K562 (cell line): ENCODE measurements around the gene RMI1. TPM values are rescaled to one million over a fixed set of nuclear protein-coding genes. Genes with fewer than 3 reads are reported as not detected.

Experiments used
- AFF1 ChIP-seq, 2 experiments: fragments of 450-650 bp; IDR thresholded peaks; 2 replicates each; pipeline ENCODE4 v1.6.1; 2018; ENCODE audit warnings: mild to moderate bottlenecking in 2 of 2, low read depth in 1 of 2; ENCODE audit not compliant: partially characterized antibody in 2 of 2
- BRF1 ChIP-seq: IDR thresholded peaks from 3 replicates; pipeline ENCODE4 v1.6.1; 2011; ENCODE audit warnings: borderline replicate concordance, mild to moderate bottlenecking; ENCODE audit not compliant: insufficient read length; ENCODE audit errors: extremely low read depth
- HBP1 ChIP-seq: fragments of 450-650 bp; formaldehyde crosslinking; IDR thresholded peaks from 2 replicates; pipeline ENCODE4 v1.4.0; 2022; ENCODE audit warnings: missing genetic modification characterization
- HIVEP1 ChIP-seq: fragments of 250-450 bp; sonication (Bioruptor Pico); IDR thresholded peaks from 2 replicates; pipeline ENCODE4 v1.4.0; 2020; ENCODE audit warnings: mild to moderate bottlenecking
- IRF1 ChIP-seq: sonication (generic); formaldehyde crosslinking; IDR thresholded peaks from 2 replicates; pipeline ENCODE4 v1.8.0; 2022; ENCODE audit warnings: missing genetic modification reagents, mild to moderate bottlenecking, borderline replicate concordance
- KLF1 ChIP-seq: fragments of 450-650 bp; IDR thresholded peaks from 2 replicates; pipeline ENCODE4 v1.6.1; 2016; ENCODE audit warnings: missing genetic modification characterization, missing compliant biosample characterization
- NFIX ChIP-seq: fragments of 250-450 bp; sonication (Bioruptor Pico); IDR thresholded peaks from 2 replicates; pipeline ENCODE4 v1.4.0; 2020; ENCODE audit warnings: low read depth, mild to moderate bottlenecking, moderate library complexity
- NR2C1 ChIP-seq, 2 experiments: fragments of 450-650 bp; IDR thresholded peaks; 2 replicates each; pipeline ENCODE4 v1.6.1; 2017; ENCODE audit warnings: mild to moderate bottlenecking in 2 of 2, antibody characterized with exemption in 1 of 2, inconsistent platforms in 1 of 2, missing compliant biosample characterization in 1 of 2, missing genetic modification characterization in 1 of 2
- PHB2 ChIP-seq: fragments of 450-650 bp; IDR thresholded peaks from 2 replicates; pipeline ENCODE4 v1.6.1; 2017; ENCODE audit warnings: low read depth
- POLR2AphosphoS5 ChIP-seq: IDR thresholded peaks from 2 replicates; pipeline ENCODE4 v1.6.1; 2011; ENCODE audit warnings: mild to moderate bottlenecking, low read depth, low read length, moderate library complexity; ENCODE audit not compliant: control insufficient read depth, insufficient read depth
- RBM17 ChIP-seq: fragments of 200-400 bp; formaldehyde crosslinking; IDR thresholded peaks from 2 replicates; pipeline ENCODE4 v1.6.1; 2017; ENCODE audit warnings: low read depth, mild to moderate bottlenecking, low read length, borderline replicate concordance
- SIN3A ChIP-seq, 2 experiments: fragments of 150-350 bp in 1 of 2; IDR thresholded peaks; 2 replicates each; pipeline ENCODE4 v1.6.1; 2011 to 2016; ENCODE audit warnings: borderline replicate concordance in 2 of 2, low read depth in 2 of 2, low read length in 2 of 2, mild to moderate bottlenecking in 2 of 2, moderate library complexity in 2 of 2; ENCODE audit not compliant: control insufficient read depth in 1 of 2
- SMARCB1 ChIP-seq: IDR thresholded peaks from 2 replicates; pipeline ENCODE4 v1.6.1; 2011; ENCODE audit warnings: improper control_type of control experiment, low read depth; ENCODE audit not compliant: insufficient read length
- TAF1 ChIP-seq: IDR thresholded peaks from 2 replicates; pipeline ENCODE4 v1.6.1; 2011; ENCODE audit warnings: mild to moderate bottlenecking, low read length, moderate library complexity; ENCODE audit not compliant: insufficient read depth, control insufficient read depth, severe bottlenecking; ENCODE audit errors: extremely low read depth
- TGIF2 ChIP-seq: sonication (generic); formaldehyde crosslinking; IDR thresholded peaks from 2 replicates; pipeline ENCODE4 v1.8.1; 2022; ENCODE audit warnings: mild to moderate bottlenecking, missing genetic modification reagents, moderate library complexity
- ZNF212 ChIP-seq: fragments of 450-650 bp; formaldehyde crosslinking; IDR thresholded peaks from 2 replicates; pipeline ENCODE4 v1.4.0; 2020; ENCODE audit warnings: mild to moderate bottlenecking
- ZNF445 ChIP-seq: fragments of 250-450 bp; sonication (Bioruptor Pico); IDR thresholded peaks from 2 replicates; pipeline ENCODE4 v1.4.0; 2020; ENCODE audit warnings: low read depth, mild to moderate bottlenecking, moderate library complexity
- ZNF655 ChIP-seq: fragments of 250-450 bp; sonication (Bioruptor Pico); IDR thresholded peaks from 2 replicates; pipeline ENCODE4 v1.5.0; 2021
- polyA plus RNA-seq, 8 experiments: library from polyadenylated mRNA; depleted of rRNA in 4 of 8; stranded (reverse) in 5 of 8; unstranded in 3 of 8; fragments of >200 nt; fragmentation: Nextera tagmentation in 2 of 8; fragmentation: Illumina TruSeq in 1 of 8; extraction: Ambion mirVana in 2 of 8; extraction: Trizol in 1 of 8; gene quantifications; 2 replicates each; pipeline versions ENCODE4 v1.2.1 to v1.2.3, GENCODE V29; 2011 to 2014; ENCODE audit warnings: inconsistent platforms in 1 of 8, missing spikeins in 1 of 8
- total RNA-seq, 7 experiments: library from RNA; depleted of rRNA in 6 of 7; stranded (reverse); fragments of >200 nt in 6 of 7; fragmentation: Illumina TruSeq in 2 of 7; extraction: Trizol in 2 of 7; gene quantifications; 2 replicates each; pipeline versions ENCODE4 v1.2.1 to v1.2.3, GENCODE V29; 2011 to 2021; ENCODE audit warnings: low replicate concordance in 1 of 7

RMI1 gene
- total and polyA plus RNA-seq, 9 of the 15 experiments (the other 6 are each of a cell fraction or from before 2014, with no cell fraction given), result 3.0 to 17.4 (median 10.6) TPM

GRCh38 chr9:83956436-83957247 is 24.0 kb upstream of the RMI1 start (continued):
- peak; percentile 84 for TF ChIP-seq NR2C1 (IDR thresholded peaks at IDR 0.05)
- TF ChIP-seq NR2C1 (tag; IDR thresholded peaks at IDR 0.05), result peak; percentile 82
- no peak for TF ChIP-seq TGIF2 (CRISPR knock-in tag)
- no peak for TF ChIP-seq SMARCB1
- TF ChIP-seq HBP1 (CRISPR knock-in tag), result 0 out of 2 replicates have a peak, but pooled peaks have one; percentile 29
- no peak for TF ChIP-seq TAF1
- TF ChIP-seq ZNF445 (CRISPR knock-in tag), result no peak
- no peak for TF ChIP-seq NFIX (CRISPR knock-in tag)
- peak; percentile 58; the same call in 1 of the 2 replicates for TF ChIP-seq POLR2AphosphoS5
- TF ChIP-seq IRF1, result no peak
- no peak for TF ChIP-seq BRF1
- no peak for TF ChIP-seq HIVEP1 (CRISPR knock-in tag)
- TF ChIP-seq RBM17, result no peak
- TF ChIP-seq ZNF212, result no peak
- peak; percentile 17 to 63; a peak in 2 of 4 replicates for TF ChIP-seq SIN3A (IDR thresholded peaks at IDR 0.05; ENCODE audit: borderline replicate concordance in 2 of 2, control insufficient read depth in 1 of 2, low read depth in 2 of 2, low read length in 2 of 2)
- no peak for TF ChIP-seq PHB2
- no peak for TF ChIP-seq ZNF655
- TF ChIP-seq KLF1, result no peak
- no peak for TF ChIP-seq AFF1 (IDR thresholded peaks at IDR 0.05; ENCODE audit: low read depth in 1 of 2, partially characterized antibody in 2 of 2)
